CD14-positive monocyte (primary cell): ENCODE measurements around the gene KLC3. TPM values are rescaled to one million over a fixed set of nuclear protein-coding genes. Genes with fewer than 3 reads are reported as not detected.

ENCODE experiments used
- DNase-seq, 3 donors: peaks; one replicate each; pipeline ENCODE4 v3.0.0-alpha.2; 2011 to 2022
- H2AFZ ChIP-seq: 2 replicates; pipeline ENCODE4 v1.6.0; 2012; ENCODE audit warnings: mild to moderate bottlenecking, low read depth, low read length, inconsistent platforms; ENCODE audit not compliant: insufficient read depth, poor library complexity, severe bottlenecking
- H3K27ac ChIP-seq, 2 donors: 1 replicate in 1 of 2; 2 replicates in 1 of 2; pipeline ENCODE4 v1.5.1; 2012 to 2013; ENCODE audit warnings: low read length in 2 of 2, control low read depth in 1 of 2, inconsistent platforms in 1 of 2, low read depth in 1 of 2, mild to moderate bottlenecking in 1 of 2
- H3K27me3 ChIP-seq, 2 donors: one replicate each; pipeline versions ENCODE4 v1.6.0 to v1.6.1; 2011 to 2013; ENCODE audit warnings: low read length in 2 of 2; ENCODE audit not compliant: control insufficient read depth in 2 of 2, insufficient read depth in 2 of 2
- H3K36me3 ChIP-seq, 2 donors: replicated peaks in 1 of 2; 1 replicate in 1 of 2; 2 replicates in 1 of 2; pipeline versions ENCODE4 v1.5.1 to v1.6.1; 2012 to 2013; ENCODE audit warnings: low read length in 2 of 2, control low read depth in 1 of 2, inconsistent platforms in 1 of 2, mild to moderate bottlenecking in 1 of 2; ENCODE audit not compliant: insufficient read depth in 2 of 2, control insufficient read depth in 1 of 2
- H3K4me1 ChIP-seq, 2 donors: 1 replicate in 1 of 2; 2 replicates in 1 of 2; pipeline versions ENCODE4 v1.5.1 to v1.6.1; 2012 to 2013; ENCODE audit warnings: low read length in 2 of 2, control low read depth in 1 of 2, inconsistent platforms in 1 of 2, mild to moderate bottlenecking in 1 of 2, moderate library complexity in 1 of 2; ENCODE audit not compliant: insufficient read depth in 2 of 2, control insufficient read depth in 1 of 2
- H3K4me2 ChIP-seq: replicated peaks from 2 replicates; pipeline ENCODE3; 2012; ENCODE audit warnings: low read length, moderate library complexity, mild to moderate bottlenecking; ENCODE audit not compliant: poor library complexity, severe bottlenecking; ENCODE audit errors: extremely low read depth
- H3K4me3 ChIP-seq, 3 experiments: fragments of 200-600 bp in 1 of 3; sonication (generic) in 1 of 3; replicated peaks in 1 of 3; 1 replicate in 2 of 3; 2 replicates in 1 of 3; pipeline ENCODE4 v1.5.1; 2011 to 2013; ENCODE audit warnings: low read length in 3 of 3, mild to moderate bottlenecking in 3 of 3, control low read depth in 2 of 3, low read depth in 2 of 3, inconsistent platforms in 1 of 3, moderate library complexity in 1 of 3
- H3K79me2 ChIP-seq: 2 replicates; pipeline ENCODE4 v1.6.0; 2012; ENCODE audit warnings: mild to moderate bottlenecking, control low read depth, inconsistent platforms, low read length, moderate library complexity; ENCODE audit not compliant: insufficient read depth
- H3K9ac ChIP-seq: 2 replicates; pipeline ENCODE4 v1.6.0; 2017; ENCODE audit warnings: low read length, mild to moderate bottlenecking; ENCODE audit not compliant: insufficient read depth, poor library complexity, severe bottlenecking
- H3K9me3 ChIP-seq, 2 donors: replicated peaks in 1 of 2; 1 replicate in 1 of 2; 2 replicates in 1 of 2; pipeline versions ENCODE4 v1.5.1 to v1.6.1; 2012 to 2013; ENCODE audit warnings: low read length in 2 of 2, control low read depth in 1 of 2; ENCODE audit not compliant: control insufficient read depth in 1 of 2, insufficient read depth in 1 of 2
- H4K20me1 ChIP-seq: 2 replicates; pipeline ENCODE4 v1.6.0; 2012; ENCODE audit warnings: mild to moderate bottlenecking, low read length, control low read depth, moderate library complexity; ENCODE audit not compliant: insufficient read depth
- H3K27ac Mint-ChIP-seq, 7 donors: one replicate each; pipeline ENCODE4 v1.8.0; 2020; ENCODE audit warnings: mild to moderate bottlenecking in 7 of 7, mixed read lengths in 7 of 7, moderate library complexity in 6 of 7, inconsistent platforms in 2 of 7
- H3K27me3 Mint-ChIP-seq, 3 donors: one replicate each; pipeline ENCODE4 v1.8.0; 2021 to 2022; ENCODE audit warnings: low read depth in 3 of 3, mild to moderate bottlenecking in 3 of 3, mixed read lengths in 3 of 3, moderate library complexity in 3 of 3, inconsistent platforms in 1 of 3
- H3K36me3 Mint-ChIP-seq, 2 donors: one replicate each; pipeline ENCODE4 v1.8.0; 2020; ENCODE audit warnings: mixed read lengths in 2 of 2, inconsistent platforms in 1 of 2, mild to moderate bottlenecking in 1 of 2
- H3K4me1 Mint-ChIP-seq: one replicate; pipeline ENCODE4 v1.8.0; 2020; ENCODE audit warnings: mild to moderate bottlenecking, mixed read lengths
- H3K4me3 Mint-ChIP-seq, 2 donors: one replicate each; pipeline ENCODE4 v1.8.0; 2020; ENCODE audit warnings: mild to moderate bottlenecking in 2 of 2, mixed read lengths in 2 of 2, moderate library complexity in 1 of 2
- H3K9me3 Mint-ChIP-seq, 7 donors: one replicate each; pipeline ENCODE4 v1.8.0; 2020 to 2022; ENCODE audit warnings: mixed read lengths in 7 of 7, mild to moderate bottlenecking in 6 of 7, moderate library complexity in 6 of 7, inconsistent platforms in 2 of 7
- WGBS: methylation state at CpG from one replicate; pipeline ENCODE4 v1.1.5; 2013; ENCODE audit warnings: missing lambda C conversion rate; ENCODE audit not compliant: insufficient coverage; 5-methylcytosine and 5-hydroxymethylcytosine counted together
- intact Hi-C, 2 donors: fragments of 100-400 bp; cut with micrococcal nuclease; formaldehyde crosslinking; loops; one replicate each; pipeline versions ENCODE4 v1.15.0 to v1.15.1; 2023
- polyA minus RNA-seq: library from RNA; depleted of rRNA, polyadenylated mRNA; stranded (reverse); fragments of >200 nt; gene quantifications from 2 replicates; pipeline ENCODE4 v1.2.3, GENCODE V29; 2012
- polyA plus RNA-seq, 3 donors: library from polyadenylated mRNA; depleted of rRNA in 1 of 3; unstranded in 2 of 3; stranded (reverse) in 1 of 3; fragments of 300-500 nt in 2 of 3; fragments of >200 nt in 1 of 3; fragmentation: Illumina TruSeq in 2 of 3; gene quantifications; 1 replicate in 2 of 3; 2 replicates in 1 of 3; pipeline ENCODE4 v1.2.3, GENCODE V29; 2012 to 2021
- total RNA-seq, 12 experiments: library from RNA in 1 of 12; stranded (reverse) in 1 of 12; fragments of 120-200 nt in 1 of 12; gene quantifications; one replicate each; pipeline ENCODE4 v1.2.4 and lab custom pipeline; 2013 to 2026; ENCODE audit warnings: mixed read lengths in 6 of 12, inconsistent platforms in 1 of 12
- TF ChIP-seq, protein P1 (sequence below): fragments of 200-600 bp; IDR thresholded peaks from one replicate; pipeline ENCODE4 v1.8.0; 2022; ENCODE audit warnings: antibody characterized with exemption, mild to moderate bottlenecking

The KLC3 gene
- total RNA-seq (2013) = not detected
- not detected for polyA plus RNA-seq
- 0.14 TPM in 1 of 2 replicates, not detected in the other for polyA minus RNA-seq
- 0 to 0.46 (median 0.08) reads per million in 11 experiments for total RNA-seq (lab: John Stamatoyannopoulos, UW)

- peaks cover 4% of the 10 kb centered on the region for H3K4me1 Mint-ChIP-seq
- DNase-seq = no peak
- H3K9me3 Mint-ChIP-seq = peaks cover 0 to 4% (median 0%) of the 10 kb centered on the region in 7 donors
- H3K27me3 ChIP-seq = peaks cover 4 to 34% of the 10 kb centered on the region in 2 donors
- intact Hi-C loops = loop anchor here in 1 of 2 donors (10.0 kb wide), 1 partner anchor 196 kb away; no protein-coding TSS in a partner anchor
- peak within 1 kb of the TSS in 1 of 7 donors; percentile 61 for H3K27ac Mint-ChIP-seq
- no peak within 1 kb of the TSS for H3K4me3 ChIP-seq
- H3K9me3 ChIP-seq = no peaks in the 10 kb centered on the region
- peaks cover 0 to 3% of the 10 kb centered on the region in 2 donors for H3K36me3 Mint-ChIP-seq
- H3K4me3 Mint-ChIP-seq = peak within 1 kb of the TSS in 1 of 2 donors; percentile 80
- H3K36me3 ChIP-seq = no peaks in the 10 kb centered on the region
- H4K20me1 ChIP-seq = no peaks in the 10 kb centered on the region
- H3K4me1 ChIP-seq = peaks cover 4 to 11% of the 10 kb centered on the region in 2 donors
- no peaks in the 10 kb centered on the region for H3K79me2 ChIP-seq
- peak within 1 kb of the TSS; percentile 27 for H3K9ac ChIP-seq
- TF ChIP-seq, protein P1, sequence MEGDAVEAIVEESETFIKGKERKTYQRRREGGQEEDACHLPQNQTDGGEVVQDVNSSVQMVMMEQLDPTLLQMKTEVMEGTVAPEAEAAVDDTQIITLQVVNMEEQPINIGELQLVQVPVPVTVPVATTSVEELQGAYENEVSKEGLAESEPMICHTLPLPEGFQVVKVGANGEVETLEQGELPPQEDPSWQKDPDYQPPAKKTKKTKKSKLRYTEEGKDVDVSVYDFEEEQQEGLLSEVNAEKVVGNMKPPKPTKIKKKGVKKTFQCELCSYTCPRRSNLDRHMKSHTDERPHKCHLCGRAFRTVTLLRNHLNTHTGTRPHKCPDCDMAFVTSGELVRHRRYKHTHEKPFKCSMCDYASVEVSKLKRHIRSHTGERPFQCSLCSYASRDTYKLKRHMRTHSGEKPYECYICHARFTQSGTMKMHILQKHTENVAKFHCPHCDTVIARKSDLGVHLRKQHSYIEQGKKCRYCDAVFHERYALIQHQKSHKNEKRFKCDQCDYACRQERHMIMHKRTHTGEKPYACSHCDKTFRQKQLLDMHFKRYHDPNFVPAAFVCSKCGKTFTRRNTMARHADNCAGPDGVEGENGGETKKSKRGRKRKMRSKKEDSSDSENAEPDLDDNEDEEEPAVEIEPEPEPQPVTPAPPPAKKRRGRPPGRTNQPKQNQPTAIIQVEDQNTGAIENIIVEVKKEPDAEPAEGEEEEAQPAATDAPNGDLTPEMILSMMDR = no peak
- H3K27ac ChIP-seq = no peak within 1 kb of the TSS
- H2AFZ ChIP-seq = no peak within 1 kb of the TSS
- peak within 1 kb of the TSS; percentile 41 for H3K4me2 ChIP-seq
- H3K27me3 Mint-ChIP-seq = peaks cover 16 to 24% (median 16%) of the 10 kb centered on the region in 3 donors
- 2% methylated on average over 44 of the region's 50 CpGs for WGBS
Observed at GRCh38 chr19:45340232-45340898, at the start of gene KLC3. KLC3 (plus strand) TSS chr19:45340750; CDS start chr19:45345542, 4,792 bp downstream.

GRCh38 chr19:45291834-45292233 is 48.7 kb upstream of the KLC3 start:
- Histone ChIP-seq H3K27me3 (no peaks in the 10 kb centered on the region), H3K4me2 (no peak overlapping the region), H4K20me1 (no peaks in the 10 kb centered on the region), H2AFZ (no peak overlapping the region), H3K27ac (no peak overlapping the region), H3K4me1 (peaks cover 0 to 8% of the 10 kb centered on the region in 2 donors), H3K4me3 (no peak overlapping the region), H3K9me3 (peaks cover 0 to 5% of the 10 kb centered on the region in 2 donors), H3K9ac (no peak overlapping the region), H3K79me2 (no peaks in the 10 kb centered on the region), H3K36me3 (peaks cover 38 to 74% of the 10 kb centered on the region in 2 donors)
- intact Hi-C loops = no loop called here
- peaks cover 48 to 87% of the 10 kb centered on the region in 2 donors for H3K36me3 Mint-ChIP-seq
- no peaks in the 10 kb centered on the region for H3K27me3 Mint-ChIP-seq
- H3K4me1 Mint-ChIP-seq = peaks cover 4% of the 10 kb centered on the region
- H3K9me3 Mint-ChIP-seq = peaks cover 0 to 17% (median 0%) of the 10 kb centered on the region in 7 donors
- no peak overlapping the region for H3K4me3 Mint-ChIP-seq
- no peak for DNase-seq
- TF ChIP-seq, protein P1 = no peak
- no CpG with 5 or more reads among the region's 1 CpG for WGBS
- peak overlapping the region in 1 of 7 donors; percentile 45 for H3K27ac Mint-ChIP-seq
